GM19035 (cell line): ENCODE measurements around the gene MLXIP.
"Not testable (repeated sequence)": the region's sequence is repeated elsewhere in the genome, so short reads cannot be mapped to it uniquely, and the experiment has no call there.

Source experiments
- ATAC-seq: cut with Tn5 transposase; IDR thresholded peaks from one replicate; pipeline ENCODE4 v1.9.1; 2021; ENCODE audit not compliant: unreplicated experiment

The MLXIP gene, protein sequence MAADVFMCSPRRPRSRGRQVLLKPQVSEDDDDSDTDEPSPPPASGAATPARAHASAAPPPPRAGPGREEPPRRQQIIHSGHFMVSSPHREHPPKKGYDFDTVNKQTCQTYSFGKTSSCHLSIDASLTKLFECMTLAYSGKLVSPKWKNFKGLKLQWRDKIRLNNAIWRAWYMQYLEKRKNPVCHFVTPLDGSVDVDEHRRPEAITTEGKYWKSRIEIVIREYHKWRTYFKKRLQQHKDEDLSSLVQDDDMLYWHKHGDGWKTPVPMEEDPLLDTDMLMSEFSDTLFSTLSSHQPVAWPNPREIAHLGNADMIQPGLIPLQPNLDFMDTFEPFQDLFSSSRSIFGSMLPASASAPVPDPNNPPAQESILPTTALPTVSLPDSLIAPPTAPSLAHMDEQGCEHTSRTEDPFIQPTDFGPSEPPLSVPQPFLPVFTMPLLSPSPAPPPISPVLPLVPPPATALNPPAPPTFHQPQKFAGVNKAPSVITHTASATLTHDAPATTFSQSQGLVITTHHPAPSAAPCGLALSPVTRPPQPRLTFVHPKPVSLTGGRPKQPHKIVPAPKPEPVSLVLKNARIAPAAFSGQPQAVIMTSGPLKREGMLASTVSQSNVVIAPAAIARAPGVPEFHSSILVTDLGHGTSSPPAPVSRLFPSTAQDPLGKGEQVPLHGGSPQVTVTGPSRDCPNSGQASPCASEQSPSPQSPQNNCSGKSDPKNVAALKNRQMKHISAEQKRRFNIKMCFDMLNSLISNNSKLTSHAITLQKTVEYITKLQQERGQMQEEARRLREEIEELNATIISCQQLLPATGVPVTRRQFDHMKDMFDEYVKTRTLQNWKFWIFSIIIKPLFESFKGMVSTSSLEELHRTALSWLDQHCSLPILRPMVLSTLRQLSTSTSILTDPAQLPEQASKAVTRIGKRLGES

DNA sequence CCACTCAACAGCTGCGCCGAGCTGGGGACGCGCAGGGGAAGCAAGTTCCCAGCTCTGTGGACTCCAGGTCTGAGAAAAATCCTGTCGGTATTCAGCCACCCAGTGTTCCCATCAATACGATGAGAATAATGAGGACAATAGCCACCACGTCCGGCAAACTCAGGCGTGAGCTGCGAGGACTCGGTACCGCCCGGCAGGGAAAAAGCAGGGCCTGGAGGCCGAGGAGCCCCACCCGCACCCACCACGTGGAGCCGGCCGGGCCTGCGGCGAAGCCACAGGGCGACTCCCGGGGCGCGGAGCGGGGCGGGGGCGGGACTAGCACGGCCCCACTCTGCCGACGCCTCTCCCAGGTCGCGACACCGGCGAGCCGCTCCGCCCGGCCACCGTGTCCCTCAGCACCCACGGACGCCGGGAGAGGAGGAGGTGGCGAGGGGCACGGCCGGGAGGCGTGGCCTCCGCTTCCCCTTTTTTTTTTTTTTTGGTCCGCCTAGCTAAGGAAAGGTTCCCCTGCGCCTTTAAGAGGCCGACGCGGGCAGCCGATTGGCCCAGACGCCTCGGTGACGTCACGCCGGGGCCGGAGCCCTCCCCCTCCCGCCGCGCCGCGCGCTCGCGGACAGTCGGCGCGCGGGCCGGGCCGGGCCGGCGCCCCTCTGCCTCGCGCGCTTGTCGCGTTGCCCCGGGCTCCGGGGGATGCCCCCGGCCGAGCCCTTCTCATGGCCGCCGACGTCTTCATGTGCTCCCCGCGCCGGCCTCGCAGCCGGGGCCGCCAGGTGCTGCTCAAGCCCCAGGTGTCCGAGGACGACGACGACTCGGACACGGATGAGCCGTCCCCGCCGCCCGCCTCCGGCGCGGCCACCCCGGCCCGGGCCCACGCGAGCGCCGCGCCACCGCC is at the start of gene MLXIP:
TSS of gene MLXIP (plus strand) at position 616 of the 892 bp plus-strand sequence. CDS start at position 714, 98 bp downstream.
- peak; percentile 87 for ATAC-seq

DNA sequence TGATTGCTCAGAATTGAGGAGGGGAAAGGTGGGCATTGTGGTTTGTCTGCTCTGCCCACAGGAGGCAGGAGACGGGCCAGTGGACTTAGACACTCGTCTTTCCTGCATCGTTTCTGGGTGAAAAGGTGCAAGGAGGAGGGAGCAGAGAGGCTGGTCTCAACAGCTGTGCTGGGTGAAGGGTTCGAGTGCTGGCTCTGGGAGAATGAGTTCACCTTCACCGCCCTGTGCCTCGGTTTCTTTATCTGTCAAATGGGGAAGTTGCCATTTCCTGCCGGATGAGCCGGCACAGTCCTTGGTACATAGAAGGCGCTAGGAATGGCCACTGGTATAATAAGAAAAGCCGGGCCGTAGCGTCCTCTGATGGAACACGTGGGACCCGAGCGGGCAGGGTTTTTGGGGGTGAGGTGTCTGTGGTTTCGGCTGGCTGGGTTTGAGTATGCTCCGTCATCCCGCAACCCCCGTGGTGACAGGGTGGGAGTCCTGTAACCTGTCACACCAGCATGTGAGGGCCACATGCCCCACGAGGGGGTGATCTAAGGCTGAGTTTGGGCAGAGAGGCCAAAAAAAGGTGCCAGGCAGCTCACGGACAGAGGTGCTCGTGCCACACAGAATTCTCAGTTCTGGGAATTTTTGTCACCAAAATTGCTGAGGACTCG is 49.5 kb upstream of the MLXIP start:
- no peak for ATAC-seq

DNA sequence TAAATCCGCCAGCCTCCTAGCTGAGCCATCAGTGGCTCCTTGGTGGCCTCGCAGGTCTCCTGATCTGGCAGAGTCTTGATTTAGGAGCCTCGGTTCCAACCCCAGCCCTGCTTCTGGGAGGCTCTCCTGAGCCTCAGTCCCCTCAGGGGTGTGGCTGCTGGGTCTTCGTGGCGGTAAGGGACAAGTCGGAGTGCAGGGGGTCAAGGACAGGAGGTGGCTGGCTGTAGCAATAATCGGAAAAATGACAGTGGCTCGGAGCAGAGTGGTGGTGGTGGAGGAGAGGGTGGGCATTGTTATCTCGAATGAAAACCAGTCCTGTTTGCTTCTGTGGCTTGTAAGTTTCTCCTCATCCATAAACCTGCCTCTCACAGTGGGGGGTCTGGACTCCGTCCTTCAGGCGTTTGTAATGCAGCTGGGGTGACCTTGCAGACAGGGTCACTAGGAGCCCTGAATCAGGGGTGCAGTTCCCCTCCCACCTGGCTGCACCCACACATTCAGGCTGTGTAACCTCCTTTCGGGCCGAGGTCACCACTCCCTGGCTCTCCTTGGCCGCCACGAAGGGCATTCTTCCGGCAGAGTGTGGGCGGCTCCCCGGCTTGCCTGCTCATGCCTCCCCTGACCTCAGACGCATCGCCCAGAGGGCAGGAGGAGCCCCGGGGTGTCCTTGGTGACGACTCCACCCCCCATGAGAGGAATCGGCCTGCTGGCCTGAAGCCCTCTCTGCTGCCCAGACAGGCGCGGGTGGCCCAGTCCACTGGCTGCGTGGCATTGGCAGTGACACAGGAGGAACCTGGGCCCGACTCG is 48.7 kb upstream of the MLXIP start:
- no peak for ATAC-seq

DNA sequence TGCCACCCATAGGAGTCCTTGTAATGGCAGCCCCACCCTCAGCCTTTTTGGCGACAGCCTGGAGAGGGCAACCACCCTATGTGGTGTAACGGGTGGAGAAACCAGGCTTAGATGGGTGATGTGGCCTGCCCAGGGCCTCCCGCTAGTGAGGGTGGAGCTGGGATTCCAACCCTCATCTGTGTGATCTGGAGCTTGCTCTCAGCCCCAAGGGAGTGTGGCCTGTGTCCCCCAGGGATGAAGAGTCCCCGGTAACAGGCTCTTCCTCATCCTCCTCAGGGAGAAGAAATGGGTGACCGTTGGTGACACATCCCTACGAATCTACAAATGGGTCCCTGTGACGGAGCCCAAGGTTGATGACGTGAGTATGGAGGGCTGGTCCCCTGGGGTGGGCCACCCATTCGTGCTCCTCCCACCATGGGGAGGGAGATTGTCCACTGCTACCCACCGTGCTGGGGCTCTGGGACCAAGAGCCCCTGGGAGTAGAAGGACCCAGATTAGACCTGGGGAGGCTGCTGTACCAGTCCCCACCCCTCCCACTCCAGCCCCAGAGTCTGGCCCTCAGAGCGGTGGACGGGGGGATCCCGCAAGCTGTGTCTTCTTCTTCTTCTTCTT is 48.0 kb upstream of the MLXIP start:
- no peak for ATAC-seq

DNA sequence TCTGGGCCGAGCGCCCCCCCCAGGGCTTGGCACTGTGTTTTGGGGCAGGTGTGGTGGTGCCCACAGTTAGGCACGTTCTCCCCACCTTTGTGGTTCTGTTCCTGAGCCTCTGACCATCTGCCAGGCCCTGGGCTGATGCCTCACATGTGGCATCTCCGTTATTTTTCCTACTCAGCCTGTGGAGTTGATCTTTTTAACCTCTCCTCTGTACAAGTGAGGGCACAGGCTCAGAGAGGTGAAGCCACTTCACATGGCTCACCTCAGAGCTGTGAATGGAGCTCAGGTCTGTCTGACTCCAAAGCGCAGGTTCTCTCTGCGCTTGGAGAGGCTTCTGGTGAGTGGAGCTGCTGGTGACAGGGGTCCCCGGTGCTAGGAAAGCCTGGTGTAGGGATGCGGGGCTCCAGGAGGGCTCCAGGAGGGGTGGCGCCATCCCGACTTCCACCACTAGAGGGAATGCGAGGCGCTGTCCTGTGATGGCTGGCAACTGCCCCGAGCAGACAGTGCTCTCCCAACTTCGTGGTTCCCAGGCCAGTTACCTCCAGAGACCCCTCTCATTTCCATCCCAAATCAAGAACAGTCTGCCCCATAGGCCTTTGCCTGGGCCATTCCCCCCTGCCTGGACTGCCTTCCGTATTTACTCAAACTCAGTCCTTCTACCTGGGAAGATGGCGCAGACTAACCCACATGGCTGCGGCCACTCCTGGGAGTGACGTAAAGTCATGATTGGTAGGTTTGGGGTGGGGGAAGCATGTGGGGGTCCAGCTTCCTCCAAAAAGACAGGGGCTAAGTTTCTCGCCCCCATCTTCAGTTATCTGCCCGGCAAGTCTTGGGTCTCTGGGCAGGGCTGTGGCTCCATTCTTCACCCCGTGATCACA is 47.0 kb upstream of the MLXIP start:
- ATAC-seq = no peak

DNA sequence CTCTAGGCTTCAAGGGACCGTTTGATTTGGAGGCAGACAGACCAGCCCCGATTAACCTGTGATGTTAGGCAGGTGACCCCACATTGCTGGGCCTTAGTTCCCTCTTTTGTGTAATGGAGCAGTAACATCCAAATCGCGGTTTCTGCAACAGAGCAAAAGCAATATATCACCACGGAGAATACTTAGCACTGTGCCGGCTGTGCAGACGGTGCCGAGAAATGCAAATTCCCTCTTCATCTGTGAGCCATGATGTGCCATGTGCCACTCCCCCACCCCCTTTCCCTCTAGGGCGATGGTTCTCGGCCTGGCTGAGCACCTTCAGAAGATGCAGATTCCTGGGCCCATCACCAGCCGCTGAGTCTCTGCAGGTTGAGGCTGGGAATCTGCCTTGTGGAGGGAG is 46.0 kb upstream of the MLXIP start:
- ATAC-seq = no peak

DNA sequence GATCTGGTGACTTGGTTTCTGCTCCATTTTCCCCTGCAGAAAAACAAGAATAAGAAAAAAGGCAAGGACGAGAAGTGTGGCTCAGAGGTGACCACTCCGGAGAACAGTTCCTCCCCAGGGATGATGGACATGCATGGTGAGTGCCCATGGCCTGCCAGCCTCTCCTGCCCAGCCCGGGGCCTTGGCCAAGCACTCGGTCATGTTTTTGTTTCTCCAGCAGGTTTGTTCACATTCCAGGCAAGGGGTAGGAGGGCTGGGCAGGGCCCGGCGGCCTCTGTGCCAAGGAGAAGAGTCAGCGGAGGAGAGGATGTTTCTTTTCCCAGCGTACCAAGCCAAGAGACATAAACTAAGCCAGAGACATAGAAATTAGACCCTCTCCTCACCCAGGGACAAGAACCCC is 43.3 kb upstream of the MLXIP start:
- no peak for ATAC-seq

DNA sequence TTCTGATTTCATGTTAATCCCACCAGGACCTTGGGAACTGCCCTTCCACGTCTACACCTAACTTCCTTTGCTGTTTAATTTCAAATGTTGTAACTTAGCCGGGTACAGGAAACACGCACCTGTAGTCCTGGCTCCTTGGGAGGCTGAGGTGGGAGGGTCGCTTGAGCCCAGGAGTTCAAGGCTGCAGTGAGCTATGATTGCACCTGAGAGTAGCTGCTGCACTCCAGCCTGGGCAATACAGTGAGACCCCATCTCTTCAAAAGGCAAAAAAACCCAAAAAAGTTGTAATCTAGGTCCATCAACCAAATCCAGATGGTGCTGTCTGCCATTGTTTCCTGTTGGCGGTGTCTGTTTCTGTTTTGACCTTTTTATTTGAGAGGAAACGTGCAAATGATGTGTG is 42.4 kb upstream of the MLXIP start:
- no peak for ATAC-seq

DNA sequence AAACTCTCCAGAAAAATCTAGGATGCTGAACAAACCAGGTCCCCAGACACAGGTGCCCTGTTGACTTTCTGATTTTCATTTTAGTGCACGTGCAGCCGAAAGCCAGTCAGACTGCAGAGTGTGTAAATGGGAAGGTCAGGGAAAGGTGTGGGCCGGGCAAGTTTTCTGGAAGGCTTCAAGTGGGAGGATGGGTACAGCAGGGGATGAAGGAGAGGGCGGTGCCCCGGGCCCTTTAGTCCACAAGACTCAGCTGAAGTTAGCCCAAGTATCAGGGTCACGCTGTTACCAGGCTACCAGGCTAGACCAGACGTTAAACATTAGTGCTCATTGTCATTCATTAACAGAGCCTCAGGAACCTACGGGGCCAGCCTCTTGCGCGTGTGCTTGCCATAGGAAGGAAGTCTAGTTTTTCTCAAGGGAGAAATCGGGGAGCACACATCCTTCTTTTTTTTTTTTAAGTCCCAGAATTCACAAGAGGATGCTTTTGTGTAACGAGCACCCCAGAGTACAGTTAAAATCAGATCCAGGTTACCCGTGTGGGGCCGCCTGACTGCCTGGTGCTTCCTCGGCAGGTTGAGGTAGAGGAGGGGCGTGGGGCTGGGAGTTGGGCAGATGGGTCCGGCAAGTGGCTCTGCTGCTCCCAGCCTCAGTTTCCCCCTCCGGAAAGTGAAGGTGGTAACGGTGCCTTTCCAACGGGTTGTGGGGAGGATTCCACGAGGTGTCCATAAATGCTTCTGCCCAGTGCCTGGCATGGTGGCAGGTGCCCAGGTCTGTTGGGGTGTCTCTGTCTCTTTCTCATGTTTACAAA is 37.8 kb upstream of the MLXIP start:
- ATAC-seq = no peak

DNA sequence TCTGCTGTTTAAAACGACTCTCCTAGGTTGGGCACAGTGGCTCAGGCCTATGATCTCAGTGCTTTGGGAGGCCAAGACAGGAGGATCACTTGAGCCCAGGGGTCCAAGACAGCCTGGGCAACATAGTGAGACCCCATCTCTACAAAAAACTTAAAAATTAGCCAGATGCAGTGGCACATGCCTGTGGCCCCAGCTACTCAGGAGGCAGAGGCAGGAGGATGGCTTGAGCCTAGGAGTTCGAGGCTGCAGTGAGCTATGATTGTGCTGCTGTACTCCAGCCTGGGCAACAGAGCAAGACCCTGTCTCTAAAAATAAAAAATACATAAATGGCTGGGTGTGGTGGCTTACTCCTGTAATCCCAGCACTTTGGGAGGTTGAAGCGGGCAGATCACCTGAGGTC is 37.1 kb upstream of the MLXIP start:
- ATAC-seq = not testable (repeated sequence)

DNA sequence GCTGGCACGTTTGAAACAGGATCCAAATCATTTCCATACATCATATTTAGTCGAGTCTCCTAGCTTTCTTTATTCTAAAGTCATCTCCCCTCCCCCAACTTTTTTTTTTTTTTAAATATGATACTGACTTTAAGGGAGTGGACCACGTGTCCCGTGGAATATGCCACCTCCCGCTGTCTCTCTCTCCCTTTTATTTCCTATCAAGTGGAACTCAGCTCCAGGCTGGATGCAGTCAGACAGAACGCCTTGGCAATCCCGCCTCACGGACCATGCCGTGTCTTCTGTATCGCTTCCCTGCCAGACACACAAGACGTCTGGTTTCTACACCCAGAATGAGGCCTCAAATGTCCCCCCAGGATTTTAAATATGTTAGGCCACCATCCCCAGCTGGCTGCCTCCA is 35.6 kb upstream of the MLXIP start:
- no peak for ATAC-seq

DNA sequence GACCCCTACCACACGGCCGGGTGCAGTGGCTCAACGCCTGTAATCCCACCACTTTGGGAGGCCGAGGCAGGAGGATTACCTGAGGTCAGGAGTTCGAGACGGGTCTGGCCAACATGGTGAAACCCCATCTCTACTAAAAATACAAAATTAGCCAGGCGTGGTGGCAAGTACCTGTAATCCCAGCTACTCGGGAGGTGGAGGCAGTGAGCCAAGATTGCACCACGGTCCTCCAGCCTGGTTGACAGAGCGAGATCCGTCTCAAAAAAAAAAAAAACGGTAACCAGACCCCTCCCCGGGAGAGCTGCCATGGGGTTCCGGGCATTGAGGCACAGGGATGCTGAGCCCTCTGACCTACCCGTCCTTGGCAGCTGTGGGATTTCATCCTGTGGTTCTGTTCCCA is 35.1 kb upstream of the MLXIP start:
- no peak for ATAC-seq

DNA sequence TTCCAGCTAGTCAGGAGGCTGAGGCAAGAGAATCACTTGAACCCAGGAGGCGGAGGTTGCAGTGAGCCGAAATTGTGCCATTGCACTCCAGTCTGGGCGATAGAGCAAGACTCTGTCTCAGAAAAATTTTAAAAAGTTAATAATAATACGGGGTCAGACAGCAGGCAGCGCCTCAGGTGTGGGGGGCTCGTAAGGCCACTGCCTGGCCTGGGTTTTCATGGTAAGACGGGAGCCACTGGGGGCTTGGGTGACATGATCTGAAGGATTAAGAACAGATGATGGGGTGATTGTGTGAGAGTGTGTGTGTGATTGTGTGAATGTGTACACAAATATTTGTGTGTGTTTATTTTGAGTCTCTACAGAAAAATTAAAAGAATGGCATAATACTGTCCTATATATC is 33.3 kb upstream of the MLXIP start:
- no peak for ATAC-seq

DNA sequence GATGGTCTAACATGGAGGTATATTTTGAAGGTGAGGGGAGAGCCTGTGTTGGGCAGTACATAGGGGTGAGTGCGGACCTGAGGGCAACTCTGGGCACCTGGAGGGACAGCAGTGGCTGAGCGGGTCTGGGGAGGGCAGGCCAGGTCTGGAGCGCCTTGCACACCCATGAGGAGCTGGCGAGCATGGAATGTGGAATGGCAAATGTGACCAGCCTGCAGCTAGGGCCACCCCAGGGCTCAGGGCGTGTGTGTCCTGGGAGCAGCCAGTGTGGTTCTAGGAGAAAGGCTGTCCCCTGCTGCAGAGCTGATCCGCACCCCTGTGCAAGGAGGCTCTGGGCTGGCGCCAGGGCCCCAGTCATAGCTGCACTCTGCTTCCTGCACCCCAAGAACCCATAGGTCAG is 32.4 kb upstream of the MLXIP start:
- no peak for ATAC-seq

DNA sequence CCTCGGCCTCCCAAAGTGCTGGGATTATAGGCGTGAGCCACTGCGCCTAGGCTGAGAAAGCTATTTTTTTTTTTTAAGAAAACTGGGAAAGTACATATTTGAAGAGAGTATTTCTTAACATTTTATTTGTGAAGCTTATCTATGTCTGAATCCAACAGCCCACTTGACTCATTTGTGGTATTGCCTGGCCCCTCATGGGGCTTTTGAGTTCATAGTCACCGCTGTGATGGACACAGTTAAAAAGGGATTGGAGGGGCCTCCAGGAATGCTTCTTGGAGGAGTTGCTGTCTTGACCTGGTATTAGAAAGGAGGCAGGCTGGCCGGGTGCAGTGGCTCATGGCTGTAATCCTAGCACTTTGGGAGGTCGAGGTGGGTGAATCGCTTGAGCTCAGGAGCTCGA is 30.4 kb upstream of the MLXIP start:
- ATAC-seq = no peak

DNA sequence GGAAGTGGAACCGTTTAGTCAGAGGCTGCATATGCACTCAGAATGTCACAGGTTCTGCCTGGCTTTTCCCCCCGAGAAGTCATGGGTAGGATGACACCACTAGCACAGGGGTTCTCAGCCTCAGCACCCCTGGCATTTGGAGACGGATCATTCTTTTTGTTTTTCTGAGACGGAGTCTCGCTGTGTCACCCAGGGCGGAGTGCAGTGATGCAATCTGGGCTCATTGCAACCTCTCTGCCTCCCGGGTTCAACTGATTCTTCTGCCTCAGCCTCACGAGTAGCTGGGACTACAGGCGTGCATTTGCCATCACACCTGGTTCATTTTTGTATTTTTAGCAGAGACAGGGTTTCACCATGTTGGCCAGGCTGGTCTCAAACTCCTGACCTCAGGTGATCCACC is 28.7 kb upstream of the MLXIP start:
- ATAC-seq = no peak

DNA sequence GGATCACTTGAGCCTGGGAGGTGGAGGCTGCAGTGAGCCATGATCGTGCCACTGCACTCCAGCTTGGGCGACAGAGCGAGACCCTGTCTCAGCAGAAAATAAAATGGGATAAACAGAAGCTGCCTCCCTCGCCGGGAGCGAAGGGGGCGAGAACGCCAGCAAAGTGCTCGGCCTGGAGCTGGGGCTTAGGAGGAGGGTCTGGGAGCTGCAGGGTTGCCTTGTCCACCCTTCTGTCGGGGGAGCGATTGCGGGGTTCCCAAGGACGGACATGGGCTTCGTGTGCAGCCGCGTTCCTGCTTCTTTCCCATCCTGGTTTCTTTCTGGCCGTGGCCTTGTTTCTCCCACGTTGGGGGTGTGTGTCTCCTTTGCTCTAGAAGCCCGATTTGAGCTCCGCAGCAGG is 27.9 kb upstream of the MLXIP start:
- no peak for ATAC-seq
